H1 (cell line): ENCODE results near the gene NDUFB6. TPM values are rescaled to one million over a fixed set of nuclear protein-coding genes. Genes with fewer than 3 reads are reported as not detected.
A peak's percentile ranks its signal among the peaks of the same experiment; 100 is the strongest.

ENCODE experiments used
- BRCA1 ChIP-seq: IDR thresholded peaks from 2 replicates; pipeline ENCODE4 v1.6.1; 2012; ENCODE audit warnings: low read depth, low read length, improper control_type of control experiment
- CTBP2 ChIP-seq: IDR thresholded peaks from 2 replicates; pipeline ENCODE4 v1.7.0; 2011; ENCODE audit warnings: borderline replicate concordance, mild to moderate bottlenecking, moderate library complexity, mixed read lengths, low read length; ENCODE audit not compliant: insufficient read depth, insufficient read length
- EP300 ChIP-seq, 2 experiments: IDR thresholded peaks; 1 replicate in 1 of 2; 2 replicates in 1 of 2; pipeline ENCODE4 v1.6.1; 2011 to 2012; ENCODE audit warnings: low read depth in 2 of 2, low read length in 2 of 2, mild to moderate bottlenecking in 2 of 2, borderline replicate concordance in 1 of 2, inconsistent platforms in 1 of 2, moderate library complexity in 1 of 2
- EZH2 ChIP-seq: fragments of 200-600 bp; sonication (generic); IDR thresholded peaks from 2 replicates; pipeline ENCODE4 v1.7.1; 2012; ENCODE audit warnings: low read depth, mild to moderate bottlenecking, moderate library complexity, low read length, inconsistent platforms; ENCODE audit not compliant: severe bottlenecking
- FOSL1 ChIP-seq: IDR thresholded peaks from 2 replicates; pipeline ENCODE4 v1.6.1; 2011; ENCODE audit warnings: mild to moderate bottlenecking, low read depth, low read length, moderate library complexity; ENCODE audit not compliant: insufficient read depth
- GABPA ChIP-seq: IDR thresholded peaks from 2 replicates; pipeline ENCODE4 v1.6.1; 2011; ENCODE audit warnings: mild to moderate bottlenecking, low read length, moderate library complexity, borderline replicate concordance; ENCODE audit not compliant: insufficient read depth
- GTF2F1 ChIP-seq: IDR thresholded peaks from 2 replicates; pipeline ENCODE4 v1.6.1; 2012; ENCODE audit warnings: low read depth, low read length, improper control_type of control experiment, borderline replicate concordance
- HDAC2 ChIP-seq, 2 experiments: fragments of 300-600 bp in 1 of 2; sonication (generic) in 1 of 2; IDR thresholded peaks; 2 replicates each; pipeline ENCODE4 v1.6.1; 2011 to 2012; ENCODE audit warnings: low read depth in 2 of 2, low read length in 2 of 2, mild to moderate bottlenecking in 2 of 2, moderate library complexity in 2 of 2, borderline replicate concordance in 1 of 2, inconsistent platforms in 1 of 2
- JUN ChIP-seq: IDR thresholded peaks from 2 replicates; pipeline ENCODE4 v1.6.1; 2011; ENCODE audit warnings: low read depth, mild to moderate bottlenecking, improper control_type of control experiment, low read length
- NANOG ChIP-seq: IDR thresholded peaks from 2 replicates; pipeline ENCODE4 v1.6.1; 2011; ENCODE audit warnings: low read length, low read depth, mild to moderate bottlenecking, inconsistent platforms; ENCODE audit not compliant: insufficient read depth, poor library complexity, severe bottlenecking
- NRF1 ChIP-seq: IDR thresholded peaks from 2 replicates; pipeline ENCODE4 v1.6.1; 2011; ENCODE audit warnings: mild to moderate bottlenecking, low read depth, low read length, improper control_type of control experiment
- RAD21 ChIP-seq, 2 experiments: IDR thresholded peaks in 1 of 2; conservative IDR thresholded peaks in 1 of 2; 2 replicates each; pipeline ENCODE4 v1.6.1; 2011; ENCODE audit warnings: low read depth in 2 of 2, low read length in 2 of 2, improper control_type of control experiment in 1 of 2, inconsistent platforms in 1 of 2, mild to moderate bottlenecking in 1 of 2, moderate library complexity in 1 of 2
- SIN3A ChIP-seq, 2 experiments: IDR thresholded peaks in 1 of 2; conservative IDR thresholded peaks in 1 of 2; 2 replicates each; pipeline ENCODE4 v1.6.1; 2011 to 2012; ENCODE audit warnings: low read length in 2 of 2, improper control_type of control experiment in 1 of 2, low read depth in 1 of 2, mild to moderate bottlenecking in 1 of 2
- SIX5 ChIP-seq: IDR thresholded peaks from 2 replicates; pipeline ENCODE4 v1.6.1; 2011; ENCODE audit warnings: mild to moderate bottlenecking, low read depth, low read length
- SP1 ChIP-seq: IDR thresholded peaks from 2 replicates; pipeline ENCODE4 v1.6.1; 2011; ENCODE audit warnings: low read depth, low read length
- SP4 ChIP-seq: IDR thresholded peaks from 2 replicates; pipeline ENCODE4 v1.6.1; 2012; ENCODE audit warnings: low read length, inconsistent platforms
- TAF7 ChIP-seq: optimal IDR thresholded peaks from 2 replicates; pipeline ENCODE3; 2011; ENCODE audit warnings: low read depth, mild to moderate bottlenecking, inconsistent platforms, low read length, moderate library complexity, borderline replicate concordance
- TEAD4 ChIP-seq: IDR thresholded peaks from 2 replicates; pipeline ENCODE4 v1.6.1; 2012; ENCODE audit warnings: low read depth, low read length, inconsistent platforms, mixed read lengths
- YY1 ChIP-seq: IDR thresholded peaks from 2 replicates; pipeline ENCODE4 v1.6.1; 2011; ENCODE audit warnings: low read depth, mild to moderate bottlenecking, low read length
- polyA plus RNA-seq, 7 experiments: library from polyadenylated mRNA; depleted of rRNA in 3 of 7; stranded (reverse) in 5 of 7; unstranded in 2 of 7; fragments of >200 nt in 5 of 7; fragments of 200-250 nt in 2 of 7; gene quantifications; 1 replicate in 5 of 7; 2 replicates in 1 of 7; 4 replicates in 1 of 7; pipeline versions ENCODE4 v1.2.1 to v1.2.3, GENCODE V29; 2011 to 2013; ENCODE audit warnings: missing spikeins in 2 of 7, mixed read lengths in 2 of 7
- total RNA-seq: library from RNA; stranded (reverse); fragmentation: NEBNext Ultra II Directional; extraction: Animal tissue kit (Norgen Biotek cat#: 25700); gene quantifications from 2 replicates; pipeline ENCODE4 v1.2.1, GENCODE V29; 2021
- TF ChIP-seq, protein P1 (sequence below): IDR thresholded peaks from 2 replicates; pipeline ENCODE4 v1.6.1; 2011; ENCODE audit warnings: low read depth, mild to moderate bottlenecking, low read length; ENCODE audit not compliant: insufficient read depth
- TF ChIP-seq, protein P2 (sequence below): IDR thresholded peaks from 2 replicates; pipeline ENCODE4 v1.6.1; 2012; ENCODE audit warnings: low read length, inconsistent platforms

NDUFB6 gene
- total and polyA plus RNA-seq, 2 of the 8 experiments (the other 6 are each of a cell fraction or from before 2014, with no cell fraction given), result 55.8 to 61.4 TPM

DNA sequence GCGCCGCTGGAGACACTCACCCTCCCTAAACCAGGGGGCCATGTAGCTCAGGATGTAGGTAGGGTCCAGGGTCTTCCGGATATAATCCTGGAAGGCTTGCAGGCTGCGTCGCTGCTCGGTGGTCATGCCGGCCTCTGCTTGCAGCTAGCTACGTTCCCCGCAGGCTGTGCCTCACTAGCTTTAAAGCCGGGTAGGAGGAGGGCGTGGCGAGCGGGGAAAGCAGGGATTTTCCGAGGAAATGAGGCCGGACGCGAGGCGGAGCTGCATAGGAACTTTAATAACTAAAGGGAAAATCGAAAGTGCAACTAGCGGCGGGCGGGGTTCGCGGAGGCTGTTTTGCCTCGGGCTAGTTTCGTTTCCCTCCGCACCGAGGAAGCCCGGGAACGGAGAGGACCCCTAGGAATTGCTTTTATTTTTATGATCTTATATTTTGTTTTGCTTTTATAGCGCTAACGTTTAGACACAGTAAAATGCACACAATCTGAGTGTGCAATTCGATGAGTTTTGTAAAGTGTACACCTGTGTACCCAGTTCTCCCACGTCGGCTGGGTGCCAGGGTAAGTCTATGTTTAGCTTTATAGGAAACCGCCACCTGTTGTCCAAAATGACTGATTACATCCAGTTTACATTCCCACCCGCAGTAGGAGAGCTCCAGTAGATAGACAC is 46.8 kb downstream of the NDUFB6 start, which contains the start of gene RIGI (continued):
- TF ChIP-seq, protein P1, sequence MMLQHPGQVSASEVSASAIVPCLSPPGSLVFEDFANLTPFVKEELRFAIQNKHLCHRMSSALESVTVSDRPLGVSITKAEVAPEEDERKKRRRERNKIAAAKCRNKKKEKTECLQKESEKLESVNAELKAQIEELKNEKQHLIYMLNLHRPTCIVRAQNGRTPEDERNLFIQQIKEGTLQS, result no peak
- TF ChIP-seq BRCA1 (no peak), SP4 (no peak), GTF2F1 (no peak), SIN3A (conservative IDR thresholded peaks at IDR 0.05 in 1 of 2, IDR thresholded peaks at IDR 0.05 in 1 of 2; ENCODE audit: low read depth in 1 of 2, low read length in 2 of 2) (no peak), FOSL1 (no peak), EP300 (IDR thresholded peaks at IDR 0.05; ENCODE audit: borderline replicate concordance in 1 of 2, low read depth in 2 of 2, low read length in 2 of 2) (no peak), HDAC2 (IDR thresholded peaks at IDR 0.05; ENCODE audit: borderline replicate concordance in 1 of 2, low read depth in 2 of 2, low read length in 2 of 2) (peak in 1 of 2 experiments; percentile 47; a peak in 1 of 4 replicates), CTBP2 (no peak), TAF7 (no peak), EZH2 (no peak), TEAD4 (no peak), GABPA (no peak), RAD21 (IDR thresholded peaks at IDR 0.05 in 1 of 2, conservative IDR thresholded peaks at IDR 0.05 in 1 of 2; ENCODE audit: low read depth in 2 of 2, low read length in 2 of 2) (peak; percentile 45 to 59), NRF1 (no peak), JUN (no peak), SP1 (0 out of 2 replicates have a peak, but pooled peaks have one; percentile 17), NANOG (no peak), YY1 (no peak), SIX5 (no peak)
- TF ChIP-seq, protein P2, sequence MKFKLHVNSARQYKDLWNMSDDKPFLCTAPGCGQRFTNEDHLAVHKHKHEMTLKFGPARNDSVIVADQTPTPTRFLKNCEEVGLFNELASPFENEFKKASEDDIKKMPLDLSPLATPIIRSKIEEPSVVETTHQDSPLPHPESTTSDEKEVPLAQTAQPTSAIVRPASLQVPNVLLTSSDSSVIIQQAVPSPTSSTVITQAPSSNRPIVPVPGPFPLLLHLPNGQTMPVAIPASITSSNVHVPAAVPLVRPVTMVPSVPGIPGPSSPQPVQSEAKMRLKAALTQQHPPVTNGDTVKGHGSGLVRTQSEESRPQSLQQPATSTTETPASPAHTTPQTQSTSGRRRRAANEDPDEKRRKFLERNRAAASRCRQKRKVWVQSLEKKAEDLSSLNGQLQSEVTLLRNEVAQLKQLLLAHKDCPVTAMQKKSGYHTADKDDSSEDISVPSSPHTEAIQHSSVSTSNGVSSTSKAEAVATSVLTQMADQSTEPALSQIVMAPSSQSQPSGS, result no peak
